Measurements from ENCODE around the gene LAMC3.

DNA sequence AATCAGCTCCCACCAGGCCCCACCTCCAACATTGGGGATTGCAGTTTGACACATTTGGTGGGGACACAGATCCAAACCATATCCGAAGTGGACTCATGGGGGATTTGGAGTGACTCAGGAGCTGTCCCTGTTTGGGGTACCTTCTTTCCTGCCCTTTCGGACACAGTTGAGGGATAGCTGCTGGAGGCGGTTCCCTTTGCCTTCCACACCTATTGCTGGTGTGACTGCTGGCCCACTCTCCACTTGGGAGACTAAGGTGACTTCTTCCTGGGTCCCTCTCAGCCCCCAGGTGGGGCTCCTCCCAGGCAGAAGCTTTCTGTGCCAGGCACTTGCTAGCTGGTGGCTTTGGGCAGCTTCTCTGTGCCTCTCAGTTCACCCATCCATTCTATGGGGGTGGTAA lies 26.6 kb downstream of the LAMC3 start:
- TF ChIP-seq, protein P1, sequence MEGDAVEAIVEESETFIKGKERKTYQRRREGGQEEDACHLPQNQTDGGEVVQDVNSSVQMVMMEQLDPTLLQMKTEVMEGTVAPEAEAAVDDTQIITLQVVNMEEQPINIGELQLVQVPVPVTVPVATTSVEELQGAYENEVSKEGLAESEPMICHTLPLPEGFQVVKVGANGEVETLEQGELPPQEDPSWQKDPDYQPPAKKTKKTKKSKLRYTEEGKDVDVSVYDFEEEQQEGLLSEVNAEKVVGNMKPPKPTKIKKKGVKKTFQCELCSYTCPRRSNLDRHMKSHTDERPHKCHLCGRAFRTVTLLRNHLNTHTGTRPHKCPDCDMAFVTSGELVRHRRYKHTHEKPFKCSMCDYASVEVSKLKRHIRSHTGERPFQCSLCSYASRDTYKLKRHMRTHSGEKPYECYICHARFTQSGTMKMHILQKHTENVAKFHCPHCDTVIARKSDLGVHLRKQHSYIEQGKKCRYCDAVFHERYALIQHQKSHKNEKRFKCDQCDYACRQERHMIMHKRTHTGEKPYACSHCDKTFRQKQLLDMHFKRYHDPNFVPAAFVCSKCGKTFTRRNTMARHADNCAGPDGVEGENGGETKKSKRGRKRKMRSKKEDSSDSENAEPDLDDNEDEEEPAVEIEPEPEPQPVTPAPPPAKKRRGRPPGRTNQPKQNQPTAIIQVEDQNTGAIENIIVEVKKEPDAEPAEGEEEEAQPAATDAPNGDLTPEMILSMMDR (IDR thresholded peaks at IDR 0.05): no peak
- TF ChIP-seq POLR2AphosphoS5 (IDR thresholded peaks at IDR 0.05): no peak
